Measurements from ENCODE around the gene MLLT3. TPM values are rescaled to one million over a fixed set of nuclear protein-coding genes. Genes with fewer than 3 reads are reported as not detected.

Gene MLLT3
- total and polyA plus RNA-seq, 10 donors = 2.8 to 15.2 (median 10.6) TPM

DNA sequence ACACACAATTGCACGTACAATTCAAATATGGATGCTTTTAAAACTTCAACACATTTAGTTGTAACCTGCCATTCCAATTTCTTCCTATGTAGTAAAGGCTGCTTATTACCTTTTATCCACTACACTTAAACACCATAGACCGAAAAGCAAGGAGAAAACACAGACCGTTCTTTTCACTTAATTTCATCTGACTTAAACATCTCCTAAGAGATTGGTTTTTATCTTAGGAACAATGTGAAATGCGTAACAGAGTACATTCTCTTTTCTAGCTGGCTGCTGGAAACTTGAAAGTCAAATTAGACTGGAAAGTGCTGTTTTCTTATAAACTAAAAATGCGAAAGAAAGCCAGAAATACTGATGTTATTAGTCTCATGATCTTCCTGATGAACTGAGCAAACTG is 241.8 kb downstream of the MLLT3 start:
- intact Hi-C loops (cut with DNase I; ENCODE audit: low total_unique reads) = no loop called here
- H3K27ac ChIP-seq = no peak overlapping the region
- DNase-seq = no peak
- H3K27me3 ChIP-seq (replicated peaks in 1 of 7) = no peaks in the 10 kb centered on the region
- no peaks in the 10 kb centered on the region for H3K9me3 ChIP-seq
- 52 to 67% (median 66%) methylated on average over 5 of the region's 5 CpGs for WGBS, 5 donors
- TF ChIP-seq, protein P1, sequence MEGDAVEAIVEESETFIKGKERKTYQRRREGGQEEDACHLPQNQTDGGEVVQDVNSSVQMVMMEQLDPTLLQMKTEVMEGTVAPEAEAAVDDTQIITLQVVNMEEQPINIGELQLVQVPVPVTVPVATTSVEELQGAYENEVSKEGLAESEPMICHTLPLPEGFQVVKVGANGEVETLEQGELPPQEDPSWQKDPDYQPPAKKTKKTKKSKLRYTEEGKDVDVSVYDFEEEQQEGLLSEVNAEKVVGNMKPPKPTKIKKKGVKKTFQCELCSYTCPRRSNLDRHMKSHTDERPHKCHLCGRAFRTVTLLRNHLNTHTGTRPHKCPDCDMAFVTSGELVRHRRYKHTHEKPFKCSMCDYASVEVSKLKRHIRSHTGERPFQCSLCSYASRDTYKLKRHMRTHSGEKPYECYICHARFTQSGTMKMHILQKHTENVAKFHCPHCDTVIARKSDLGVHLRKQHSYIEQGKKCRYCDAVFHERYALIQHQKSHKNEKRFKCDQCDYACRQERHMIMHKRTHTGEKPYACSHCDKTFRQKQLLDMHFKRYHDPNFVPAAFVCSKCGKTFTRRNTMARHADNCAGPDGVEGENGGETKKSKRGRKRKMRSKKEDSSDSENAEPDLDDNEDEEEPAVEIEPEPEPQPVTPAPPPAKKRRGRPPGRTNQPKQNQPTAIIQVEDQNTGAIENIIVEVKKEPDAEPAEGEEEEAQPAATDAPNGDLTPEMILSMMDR (IDR thresholded peaks at IDR 0.05 in 8 of 11, conservative IDR thresholded peaks at IDR 0.05 in 3 of 11) = no peak
- TF ChIP-seq POLR2AphosphoS5 (IDR thresholded peaks at IDR 0.05) (no peak), POLR2A (IDR thresholded peaks at IDR 0.05) (no peak)
- H3K4me3 ChIP-seq = no peak overlapping the region
- H3K36me3 ChIP-seq = no peaks in the 10 kb centered on the region
- H3K4me1 ChIP-seq = peaks cover 0 to 21% (median 8%) of the 10 kb centered on the region in 6 donors

DNA sequence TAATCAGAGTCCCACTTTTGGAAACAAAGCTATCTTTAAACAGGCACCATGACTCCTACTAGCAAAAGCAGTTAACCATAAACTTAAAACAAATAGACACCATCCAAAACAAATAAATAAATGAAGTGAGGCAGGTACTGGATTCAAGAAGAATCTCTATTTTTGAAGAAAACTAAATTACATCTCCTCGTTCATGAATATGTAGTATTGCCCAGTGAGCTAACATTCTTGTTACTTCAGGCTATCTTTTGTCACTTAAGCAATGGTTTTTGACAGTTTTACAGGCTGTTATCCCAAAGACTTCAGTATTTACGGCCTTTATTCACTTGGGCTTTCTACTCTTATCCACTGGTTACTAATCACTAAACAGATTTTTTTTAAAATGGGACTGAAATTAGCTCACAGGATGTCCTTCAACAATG is 242.5 kb downstream of the MLLT3 start:
- Histone ChIP-seq H3K27ac (no peak overlapping the region), H3K4me1 (peaks cover 0 to 21% (median 8%) of the 10 kb centered on the region in 6 donors), H3K4me3 (no peak overlapping the region), H3K27me3 (replicated peaks in 1 of 7) (no peaks in the 10 kb centered on the region), H3K9me3 (no peaks in the 10 kb centered on the region), H3K36me3 (no peaks in the 10 kb centered on the region)
- WGBS, 5 donors = 46 to 67% (median 61%) methylated on average over 2 of the region's 2 CpGs
- TF ChIP-seq POLR2AphosphoS5 (IDR thresholded peaks at IDR 0.05) (no peak), POLR2A (IDR thresholded peaks at IDR 0.05) (no peak)
- TF ChIP-seq, protein P1 (IDR thresholded peaks at IDR 0.05 in 8 of 11, conservative IDR thresholded peaks at IDR 0.05 in 3 of 11) = no peak
- DNase-seq = no peak
- intact Hi-C loops (cut with DNase I; ENCODE audit: low total_unique reads) = no loop called here

DNA sequence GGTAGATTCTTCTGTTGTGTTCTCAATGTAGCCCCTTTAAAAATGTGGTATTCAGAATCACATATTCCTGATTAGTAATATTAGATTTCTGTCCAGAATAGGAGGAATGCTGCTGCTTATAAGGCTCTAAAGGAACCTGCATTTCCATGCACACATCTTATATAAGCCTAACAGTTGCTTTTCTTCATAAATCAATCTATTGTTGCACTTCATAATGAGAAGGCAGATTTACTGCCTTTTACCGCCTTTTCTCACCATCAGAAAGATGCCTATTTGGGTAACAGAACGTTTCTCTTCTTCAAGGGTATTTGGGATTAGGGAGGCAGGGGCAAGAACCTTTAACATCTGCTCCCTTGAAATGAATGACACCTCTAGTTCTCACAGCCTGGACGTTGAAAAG is 243.4 kb downstream of the MLLT3 start:
- WGBS, 5 donors = 48 to 71% (median 60%) methylated on average over 3 of the region's 3 CpGs
- TF ChIP-seq, protein P1 (IDR thresholded peaks at IDR 0.05 in 8 of 11, conservative IDR thresholded peaks at IDR 0.05 in 3 of 11) = no peak
- TF ChIP-seq POLR2AphosphoS5 (IDR thresholded peaks at IDR 0.05) (no peak), POLR2A (IDR thresholded peaks at IDR 0.05) (no peak)
- H3K27ac ChIP-seq = no peak overlapping the region
- DNase-seq = no peak
- H3K4me3 ChIP-seq = no peak overlapping the region
- H3K36me3 ChIP-seq = no peaks in the 10 kb centered on the region
- no peaks in the 10 kb centered on the region for H3K9me3 ChIP-seq
- intact Hi-C loops (cut with DNase I; ENCODE audit: low total_unique reads) = no loop called here
- H3K4me1 ChIP-seq = peaks cover 0 to 21% (median 8%) of the 10 kb centered on the region in 6 donors
- no peaks in the 10 kb centered on the region for H3K27me3 ChIP-seq (replicated peaks in 1 of 7)

DNA sequence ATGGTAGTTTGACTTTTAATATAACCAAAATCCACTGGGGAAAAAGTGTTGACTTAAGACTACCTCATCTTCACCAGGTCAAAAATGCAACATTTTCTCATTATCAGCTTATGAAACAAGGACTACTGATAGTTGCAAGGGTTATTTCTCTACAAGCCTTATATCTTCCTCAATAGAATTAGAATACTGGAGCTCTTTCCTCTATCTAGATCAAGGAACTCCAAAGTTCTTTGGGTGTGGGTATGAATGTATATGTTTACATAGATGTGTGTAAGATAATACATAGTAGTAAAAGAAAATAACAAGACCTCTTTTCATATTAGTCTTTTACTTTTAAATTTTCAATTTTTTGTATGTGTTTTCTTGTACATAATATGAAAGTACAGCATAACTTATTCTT is 244.5 kb downstream of the MLLT3 start:
- TF ChIP-seq, protein P1 (IDR thresholded peaks at IDR 0.05 in 8 of 11, conservative IDR thresholded peaks at IDR 0.05 in 3 of 11) = no peak
- no peak for TF ChIP-seq POLR2AphosphoS5 (IDR thresholded peaks at IDR 0.05)
- TF ChIP-seq POLR2A (IDR thresholded peaks at IDR 0.05) = no peak
- H3K27ac ChIP-seq = no peak overlapping the region
- intact Hi-C loops (cut with DNase I; ENCODE audit: low total_unique reads) = no loop called here
- H3K9me3 ChIP-seq = no peaks in the 10 kb centered on the region
- no peak for DNase-seq
- H3K4me1 ChIP-seq = peaks cover 0 to 17% (median 8%) of the 10 kb centered on the region in 6 donors
- H3K36me3 ChIP-seq = no peaks in the 10 kb centered on the region
- no peak overlapping the region for H3K4me3 ChIP-seq
- no peaks in the 10 kb centered on the region for H3K27me3 ChIP-seq (replicated peaks in 1 of 7)

All from spleen (tissue), 11 donors.